DND-41 (cell line): Measurements from ENCODE around the gene BEND6.

Experiments used
- ATAC-seq: fragments of 200-7000 bp; cut with Tn5 transposase; 3 replicates; pipeline ENCODE4 v1.9.1; 2021; ENCODE audit warnings: low read depth; ENCODE audit not compliant: insufficient read depth
- DNase-seq: peaks from one replicate; pipeline ENCODE4 v3.0.0-alpha.2; 2020
- H2AFZ ChIP-seq: 2 replicates; pipeline ENCODE4 v1.6.0; 2012; ENCODE audit warnings: low read depth, low read length
- H3K27ac ChIP-seq: 2 replicates; pipeline ENCODE4 v1.5.1; 2012; ENCODE audit warnings: low read length, inconsistent platforms
- H3K27me3 ChIP-seq: fragments of 200-600 bp; sonication (generic); 2 replicates; pipeline ENCODE4 v1.6.0; 2012; ENCODE audit warnings: low read length, mild to moderate bottlenecking, inconsistent platforms; ENCODE audit not compliant: insufficient read depth, poor library complexity
- H3K36me3 ChIP-seq: 2 replicates; pipeline ENCODE4 v1.5.1; 2012; ENCODE audit warnings: low read length, inconsistent platforms; ENCODE audit not compliant: insufficient read depth
- H3K4me1 ChIP-seq: 2 replicates; pipeline ENCODE4 v1.5.1; 2012; ENCODE audit warnings: mild to moderate bottlenecking, low read length; ENCODE audit not compliant: insufficient read depth
- H3K4me2 ChIP-seq: 2 replicates; pipeline ENCODE4 v1.6.0; 2012; ENCODE audit warnings: mild to moderate bottlenecking, moderate library complexity, low read length, inconsistent platforms; ENCODE audit not compliant: insufficient read depth
- H3K4me3 ChIP-seq, 2 experiments: fragments of 200-600 bp in 1 of 2; shearing (Covaris generic) in 1 of 2; 2 replicates each; pipeline ENCODE4 v1.5.1; 2012 to 2016; ENCODE audit warnings: inconsistent platforms in 2 of 2, low read length in 2 of 2, mild to moderate bottlenecking in 2 of 2, low read depth in 1 of 2, moderate library complexity in 1 of 2
- H3K79me2 ChIP-seq: 2 replicates; pipeline ENCODE4 v1.6.0; 2012; ENCODE audit warnings: low read length, inconsistent platforms; ENCODE audit not compliant: insufficient read depth
- H3K9ac ChIP-seq: 2 replicates; pipeline ENCODE4 v1.6.0; 2012; ENCODE audit warnings: low read depth, mild to moderate bottlenecking, inconsistent platforms, low read length, moderate library complexity
- H3K9me3 ChIP-seq: 2 replicates; pipeline ENCODE4 v1.5.1; 2012; ENCODE audit warnings: low read length, moderate library complexity, mild to moderate bottlenecking, inconsistent platforms; ENCODE audit not compliant: insufficient read depth, severe bottlenecking
- H4K20me1 ChIP-seq: 2 replicates; pipeline ENCODE4 v1.6.0; 2012; ENCODE audit warnings: low read length; ENCODE audit not compliant: insufficient read depth
- CTCF ChIP-seq: IDR thresholded peaks from 2 replicates; pipeline ENCODE4 v1.5.1; 2012; ENCODE audit warnings: borderline replicate concordance, low read length, moderate library complexity, mild to moderate bottlenecking; ENCODE audit not compliant: poor library complexity, severe bottlenecking; ENCODE audit errors: extremely low read depth
- EZH2 ChIP-seq: IDR thresholded peaks from 3 replicates; pipeline ENCODE4 v1.6.1; 2012; ENCODE audit warnings: borderline replicate concordance, low read depth, mild to moderate bottlenecking, moderate library complexity, low read length, inconsistent platforms; ENCODE audit not compliant: severe bottlenecking

Gene BEND6

DNA sequence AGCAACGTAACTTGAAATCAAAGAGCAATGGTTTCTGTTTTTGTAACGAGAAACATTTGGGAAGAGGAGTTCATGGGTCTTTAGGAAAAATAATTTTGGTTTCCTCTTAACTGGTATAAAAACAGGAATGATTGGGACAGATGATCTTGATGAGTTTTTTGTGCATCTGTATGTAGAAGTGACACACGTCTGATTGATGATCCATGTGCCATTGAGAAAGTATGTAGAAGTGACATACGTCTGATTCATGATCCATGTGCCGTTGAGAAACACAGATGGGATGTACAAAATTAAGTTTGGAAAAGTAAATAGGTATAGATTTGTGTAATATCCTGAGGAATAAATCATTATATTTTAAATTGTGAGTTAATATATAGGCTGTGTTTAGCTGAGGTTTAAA lies 93.7 kb downstream of the BEND6 start:
- Histone ChIP-seq H3K27me3 (no peaks in the 10 kb centered on the region), H3K27ac (no peak overlapping the region; the same call in 1 of the 2 replicates), H4K20me1 (peaks cover 13% of the 10 kb centered on the region; the same call in 1 of the 2 replicates), H3K4me3 (peak overlapping the region; percentile 1 to 52; a peak in 1 of 4 replicates), H3K4me2 (peak overlapping the region; percentile 57), H3K36me3 (peaks cover 54% of the 10 kb centered on the region), H3K79me2 (peaks cover 47% of the 10 kb centered on the region), H3K9ac (peak overlapping the region; percentile 38; the same call in 1 of the 2 replicates), H3K4me1 (peaks cover 29% of the 10 kb centered on the region), H3K9me3 (no peaks in the 10 kb centered on the region), H2AFZ (no peak overlapping the region)
- DNase-seq (no peak), ATAC-seq (no peak)
- TF ChIP-seq CTCF (no peak), EZH2 (no peak)

DNA sequence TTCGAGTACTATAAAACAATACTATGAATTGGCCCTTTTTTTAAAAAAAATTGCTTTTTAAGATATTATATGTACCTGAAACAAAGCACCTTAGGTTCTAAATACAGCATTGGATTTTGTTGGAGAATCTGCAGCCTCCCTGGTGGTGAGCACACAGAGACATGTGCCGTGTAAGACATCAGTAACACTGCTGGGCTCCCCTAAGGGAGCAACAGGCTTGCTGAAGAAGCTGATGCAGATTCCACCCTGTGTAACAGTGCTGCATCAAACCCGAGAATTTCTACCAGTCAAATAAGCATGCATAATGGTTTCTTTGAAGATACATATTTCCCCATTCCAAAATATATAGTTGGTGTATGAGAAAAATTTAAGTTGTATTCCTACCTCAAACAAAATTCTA lies 108.9 kb downstream of the BEND6 start:
- H3K79me2 ChIP-seq = no peaks in the 10 kb centered on the region
- ATAC-seq (no peak), DNase-seq (no peak)
- TF ChIP-seq EZH2 = no peak
- no peak for TF ChIP-seq CTCF
- peaks cover 24% of the 10 kb centered on the region; the same call in 1 of the 2 replicates for H3K36me3 ChIP-seq
- H3K4me1 ChIP-seq = no peaks in the 10 kb centered on the region
- no peaks in the 10 kb centered on the region for H4K20me1 ChIP-seq
- H3K4me2 ChIP-seq = no peak overlapping the region
- no peak overlapping the region for H3K27ac ChIP-seq
- no peak overlapping the region for H3K4me3 ChIP-seq
- H3K9ac ChIP-seq = no peak overlapping the region
- no peaks in the 10 kb centered on the region for H3K27me3 ChIP-seq
- no peaks in the 10 kb centered on the region for H3K9me3 ChIP-seq
- no peak overlapping the region for H2AFZ ChIP-seq

DNA sequence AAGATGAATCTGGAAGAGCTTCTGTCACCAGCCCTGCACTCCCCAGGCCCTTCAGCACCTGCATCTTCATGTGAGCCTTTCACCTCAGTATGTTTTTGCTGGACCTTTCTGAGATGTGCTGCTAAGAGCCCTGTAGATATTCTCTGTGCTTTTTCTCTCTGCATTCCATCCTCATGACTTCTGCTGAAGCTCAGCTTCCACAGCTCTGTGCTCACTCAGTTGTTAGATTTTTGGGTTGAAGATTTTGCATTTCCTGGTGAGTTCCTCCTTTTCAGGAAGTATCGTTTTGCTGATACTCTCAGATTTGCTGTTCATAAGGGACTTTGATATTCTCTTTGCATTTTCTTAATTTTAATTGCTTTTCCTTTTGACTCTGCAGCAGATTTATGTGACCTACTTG lies 109.9 kb downstream of the BEND6 start:
- H3K27me3 ChIP-seq = no peaks in the 10 kb centered on the region
- H3K4me3 ChIP-seq = no peak overlapping the region
- H3K4me2 ChIP-seq = no peak overlapping the region
- H4K20me1 ChIP-seq = no peaks in the 10 kb centered on the region
- no peaks in the 10 kb centered on the region for H3K79me2 ChIP-seq
- H3K4me1 ChIP-seq = no peaks in the 10 kb centered on the region
- no peak overlapping the region for H3K27ac ChIP-seq
- no peak for DNase-seq
- H3K36me3 ChIP-seq = peaks cover 20% of the 10 kb centered on the region; the same call in 1 of the 2 replicates
- ATAC-seq = no peak
- H2AFZ ChIP-seq = no peak overlapping the region
- TF ChIP-seq CTCF (no peak), EZH2 (no peak)
- no peak overlapping the region for H3K9ac ChIP-seq
- no peaks in the 10 kb centered on the region for H3K9me3 ChIP-seq

DNA sequence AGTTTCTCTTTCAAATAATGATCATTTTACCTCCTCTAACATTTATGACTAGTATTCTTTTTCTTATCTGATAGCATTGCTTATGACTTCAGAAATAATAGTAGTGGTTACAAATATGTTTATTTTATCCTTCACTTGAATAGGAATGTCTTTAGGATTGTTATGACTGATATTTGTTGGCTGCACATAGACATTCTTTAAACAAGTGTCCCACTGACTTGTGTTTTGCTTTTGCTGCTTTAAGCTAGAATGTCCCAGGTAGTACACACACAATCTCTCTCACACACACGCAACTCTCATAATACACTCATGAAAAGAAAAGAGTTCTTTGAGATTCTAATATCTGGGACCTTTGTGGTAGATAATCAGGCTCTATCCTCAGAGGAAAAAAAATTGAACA lies 113.2 kb downstream of the BEND6 start:
- Histone ChIP-seq H3K9ac (no peak overlapping the region), H2AFZ (no peak overlapping the region), H3K27ac (no peak overlapping the region), H3K9me3 (no peaks in the 10 kb centered on the region), H3K27me3 (no peaks in the 10 kb centered on the region), H3K36me3 (peaks cover 10% of the 10 kb centered on the region; the same call in 1 of the 2 replicates), H3K4me1 (no peaks in the 10 kb centered on the region), H3K4me3 (no peak overlapping the region), H3K4me2 (no peak overlapping the region), H4K20me1 (no peaks in the 10 kb centered on the region), H3K79me2 (no peaks in the 10 kb centered on the region)
- no peak for DNase-seq
- TF ChIP-seq CTCF (no peak), EZH2 (no peak)
- ATAC-seq = no peak
